HFFc6 (cell line): ENCODE data around the gene PICK1. TPM values are rescaled to one million over a fixed set of nuclear protein-coding genes. Genes with fewer than 3 reads are reported as not detected.

ENCODE experiments used
- DNase-seq: peaks from one replicate; pipeline ENCODE4 v3.0.0-alpha.2; 2018
- H3K27ac Mint-ChIP-seq: 2 replicates; pipeline ENCODE4 v1.8.0; 2020; ENCODE audit warnings: mild to moderate bottlenecking, mixed read lengths
- H3K27me3 Mint-ChIP-seq: 2 replicates; pipeline ENCODE4 v1.8.0; 2021; ENCODE audit warnings: mild to moderate bottlenecking, moderate library complexity, mixed read lengths; ENCODE audit not compliant: insufficient read depth
- H3K36me3 Mint-ChIP-seq: 2 replicates; pipeline ENCODE4 v1.8.0; 2021; ENCODE audit warnings: low read depth, mixed read lengths
- H3K4me1 Mint-ChIP-seq: 2 replicates; pipeline ENCODE4 v1.8.0; 2020; ENCODE audit warnings: low read depth, mixed read lengths
- H3K4me3 Mint-ChIP-seq: 2 replicates; pipeline ENCODE4 v1.8.0; 2020; ENCODE audit warnings: mild to moderate bottlenecking, moderate library complexity, mixed read lengths
- H3K9me3 Mint-ChIP-seq: 2 replicates; pipeline ENCODE4 v1.8.0; 2020; ENCODE audit warnings: mild to moderate bottlenecking, mixed read lengths
- total RNA-seq, 6 experiments: library from RNA; stranded (reverse); fragmentation: NEBNext Ultra II Directional; extraction: Animal tissue kit (Norgen Biotek cat#: 25700); gene quantifications; 2 replicates in 1 of 6; 3 replicates in 5 of 6; pipeline ENCODE4 v1.2.3, GENCODE V29; 2021
- TF ChIP-seq, protein P1 (sequence below): fragments of 200-600 bp; sonication (generic); IDR thresholded peaks from 2 replicates; pipeline ENCODE4 v1.5.0; 2021; ENCODE audit warnings: antibody characterized with exemption, mild to moderate bottlenecking

The PICK1 gene
- total RNA-seq, 6 experiments from 2014 or later, result 7.0 to 10.0 (median 7.7) TPM

DNA sequence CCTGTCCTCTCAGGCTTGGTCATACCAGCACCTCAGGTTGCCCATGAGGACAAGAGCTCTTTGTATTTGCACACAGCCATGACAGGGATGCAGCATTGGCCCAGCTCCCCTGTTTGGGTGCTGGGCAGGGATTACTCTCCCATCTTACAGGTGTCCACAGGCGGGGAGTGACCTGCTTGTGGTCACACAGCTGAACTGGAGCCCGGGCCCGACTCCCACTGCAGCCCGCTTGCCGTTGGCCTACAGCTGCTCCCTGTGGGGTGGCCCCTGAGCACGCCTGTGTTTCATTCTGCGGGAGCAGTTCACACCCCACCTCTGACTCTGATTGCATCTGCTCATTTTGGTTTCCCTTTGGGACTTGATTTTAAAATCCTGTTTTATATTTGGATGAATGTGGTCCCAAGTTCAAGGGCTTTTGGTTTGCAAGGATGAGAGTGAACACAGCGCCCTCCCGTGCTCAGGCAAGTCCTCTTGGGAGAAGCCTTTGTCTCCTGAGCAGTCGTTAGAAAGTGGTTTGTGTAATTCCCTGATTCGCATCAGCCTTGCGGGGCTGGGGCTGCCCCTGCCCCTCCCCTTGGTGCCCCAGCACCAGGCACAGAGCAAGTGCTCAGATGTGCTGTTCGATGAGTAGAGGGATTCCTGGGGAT, 9.3 kb downstream of the PICK1 start:
- H3K27ac Mint-ChIP-seq, result no peak overlapping the region
- DNase-seq, result no peak
- TF ChIP-seq, protein P1, sequence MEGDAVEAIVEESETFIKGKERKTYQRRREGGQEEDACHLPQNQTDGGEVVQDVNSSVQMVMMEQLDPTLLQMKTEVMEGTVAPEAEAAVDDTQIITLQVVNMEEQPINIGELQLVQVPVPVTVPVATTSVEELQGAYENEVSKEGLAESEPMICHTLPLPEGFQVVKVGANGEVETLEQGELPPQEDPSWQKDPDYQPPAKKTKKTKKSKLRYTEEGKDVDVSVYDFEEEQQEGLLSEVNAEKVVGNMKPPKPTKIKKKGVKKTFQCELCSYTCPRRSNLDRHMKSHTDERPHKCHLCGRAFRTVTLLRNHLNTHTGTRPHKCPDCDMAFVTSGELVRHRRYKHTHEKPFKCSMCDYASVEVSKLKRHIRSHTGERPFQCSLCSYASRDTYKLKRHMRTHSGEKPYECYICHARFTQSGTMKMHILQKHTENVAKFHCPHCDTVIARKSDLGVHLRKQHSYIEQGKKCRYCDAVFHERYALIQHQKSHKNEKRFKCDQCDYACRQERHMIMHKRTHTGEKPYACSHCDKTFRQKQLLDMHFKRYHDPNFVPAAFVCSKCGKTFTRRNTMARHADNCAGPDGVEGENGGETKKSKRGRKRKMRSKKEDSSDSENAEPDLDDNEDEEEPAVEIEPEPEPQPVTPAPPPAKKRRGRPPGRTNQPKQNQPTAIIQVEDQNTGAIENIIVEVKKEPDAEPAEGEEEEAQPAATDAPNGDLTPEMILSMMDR, result peak; percentile 22
- H3K27me3 Mint-ChIP-seq, result no peaks in the 10 kb centered on the region; the same call in none of the 2 replicates
- no peaks in the 10 kb centered on the region for H3K36me3 Mint-ChIP-seq
- H3K4me3 Mint-ChIP-seq, result no peak overlapping the region
- no peaks in the 10 kb centered on the region for H3K4me1 Mint-ChIP-seq
- H3K9me3 Mint-ChIP-seq, result no peaks in the 10 kb centered on the region

DNA sequence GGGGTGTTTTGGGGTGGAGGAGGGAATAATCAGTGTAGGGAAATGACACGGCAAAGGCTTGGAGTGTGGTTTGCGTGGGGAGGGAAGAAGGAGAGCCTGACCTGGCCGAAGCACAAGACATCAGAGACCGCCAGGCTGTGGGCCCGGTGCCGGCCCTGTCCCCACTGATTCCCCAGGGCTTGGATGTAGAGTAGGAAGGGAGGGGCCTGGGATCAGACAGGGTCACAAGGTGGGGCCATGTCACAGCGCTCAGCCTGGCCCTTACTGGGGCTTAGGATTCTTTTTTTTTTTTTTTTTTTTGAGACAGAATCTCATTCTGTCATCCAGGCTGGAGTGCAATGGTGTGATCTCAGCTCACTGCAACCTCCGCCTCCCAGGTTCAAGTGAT, 9.8 kb downstream of the PICK1 start:
- DNase-seq, result no peak
- TF ChIP-seq, protein P1, result no peak
- H3K4me1 Mint-ChIP-seq, result no peaks in the 10 kb centered on the region
- H3K27me3 Mint-ChIP-seq, result no peaks in the 10 kb centered on the region; the same call in 1 of the 2 replicates
- no peak overlapping the region for H3K27ac Mint-ChIP-seq
- H3K9me3 Mint-ChIP-seq, result no peaks in the 10 kb centered on the region
- H3K4me3 Mint-ChIP-seq, result no peak overlapping the region
- H3K36me3 Mint-ChIP-seq, result no peaks in the 10 kb centered on the region

DNA sequence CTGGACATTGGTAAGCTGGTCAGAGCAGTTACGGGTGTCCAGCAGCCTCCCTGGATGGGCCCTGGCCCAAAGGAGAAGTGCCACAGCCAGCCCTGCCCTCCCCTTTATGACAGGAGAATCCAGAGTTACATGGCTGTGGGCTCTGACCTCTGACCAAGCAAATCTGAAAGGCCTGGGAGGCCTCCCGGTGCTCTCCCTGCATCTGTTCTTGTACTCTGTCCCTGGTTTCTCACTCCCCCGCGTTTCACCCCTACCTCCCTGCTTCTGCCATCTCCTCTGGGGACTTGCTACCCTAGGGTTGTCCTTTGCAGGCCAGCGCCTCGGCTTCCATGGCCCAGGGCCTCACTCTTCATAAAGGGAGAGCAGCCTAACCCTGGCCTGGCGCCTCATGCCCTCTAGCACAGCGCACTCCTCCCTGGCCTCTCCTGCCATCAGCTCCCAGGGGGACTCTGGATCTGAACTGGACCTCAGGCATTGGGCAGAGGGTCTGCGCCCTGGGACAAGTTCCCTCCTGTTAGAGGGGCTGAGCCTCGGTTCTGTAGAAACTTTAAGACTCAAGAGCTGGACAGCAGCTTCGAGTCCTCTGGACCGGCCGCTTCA, 10.7 kb downstream of the PICK1 start:
- Mint-ChIP-seq H3K9me3 (no peaks in the 10 kb centered on the region), H3K36me3 (no peaks in the 10 kb centered on the region), H3K27me3 (no peaks in the 10 kb centered on the region; the same call in none of the 2 replicates), H3K4me1 (no peaks in the 10 kb centered on the region), H3K27ac (no peak overlapping the region), H3K4me3 (no peak overlapping the region)
- no peak for DNase-seq
- TF ChIP-seq, protein P1, result no peak

DNA sequence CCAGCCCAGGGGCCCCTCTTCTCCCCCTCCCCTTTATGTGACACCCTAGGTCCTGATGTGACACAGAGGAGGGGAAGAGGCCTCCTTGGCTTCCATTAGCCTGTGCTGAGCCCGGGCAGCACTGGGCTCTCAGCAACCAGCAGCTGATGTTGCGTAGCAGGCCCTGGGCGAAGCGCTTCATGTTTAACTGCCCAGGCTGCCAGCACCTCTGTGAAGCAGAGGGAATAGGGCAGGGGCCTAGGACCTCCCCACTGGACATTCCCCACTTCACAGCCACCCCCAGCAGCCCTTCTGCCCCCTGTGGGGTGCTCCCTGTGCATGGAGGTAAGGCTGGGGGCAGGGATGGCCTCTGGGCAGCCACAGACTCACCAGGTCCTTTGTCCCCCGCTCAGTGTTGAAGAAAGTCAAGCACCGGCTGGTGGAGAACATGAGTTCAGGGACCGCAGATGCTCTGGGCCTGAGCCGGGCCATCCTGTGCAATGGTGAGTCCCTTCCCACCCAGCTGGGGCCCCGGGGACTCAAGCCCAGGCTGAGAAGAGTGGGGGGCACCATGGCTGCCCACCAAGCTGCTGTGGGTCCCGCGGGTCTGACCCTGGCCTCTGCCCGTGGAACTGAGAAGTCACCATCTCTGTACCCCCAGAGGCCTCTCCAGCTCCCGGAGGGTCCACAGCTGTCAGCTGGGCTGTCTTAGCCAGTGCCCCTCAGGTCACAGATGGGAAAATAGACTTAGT, 11.6 kb downstream of the PICK1 start:
- Mint-ChIP-seq H3K4me3 (no peak overlapping the region), H3K27ac (no peak overlapping the region), H3K27me3 (no peaks in the 10 kb centered on the region; the same call in none of the 2 replicates), H3K36me3 (no peaks in the 10 kb centered on the region), H3K9me3 (no peaks in the 10 kb centered on the region), H3K4me1 (no peaks in the 10 kb centered on the region)
- TF ChIP-seq, protein P1, result no peak
- no peak for DNase-seq

DNA sequence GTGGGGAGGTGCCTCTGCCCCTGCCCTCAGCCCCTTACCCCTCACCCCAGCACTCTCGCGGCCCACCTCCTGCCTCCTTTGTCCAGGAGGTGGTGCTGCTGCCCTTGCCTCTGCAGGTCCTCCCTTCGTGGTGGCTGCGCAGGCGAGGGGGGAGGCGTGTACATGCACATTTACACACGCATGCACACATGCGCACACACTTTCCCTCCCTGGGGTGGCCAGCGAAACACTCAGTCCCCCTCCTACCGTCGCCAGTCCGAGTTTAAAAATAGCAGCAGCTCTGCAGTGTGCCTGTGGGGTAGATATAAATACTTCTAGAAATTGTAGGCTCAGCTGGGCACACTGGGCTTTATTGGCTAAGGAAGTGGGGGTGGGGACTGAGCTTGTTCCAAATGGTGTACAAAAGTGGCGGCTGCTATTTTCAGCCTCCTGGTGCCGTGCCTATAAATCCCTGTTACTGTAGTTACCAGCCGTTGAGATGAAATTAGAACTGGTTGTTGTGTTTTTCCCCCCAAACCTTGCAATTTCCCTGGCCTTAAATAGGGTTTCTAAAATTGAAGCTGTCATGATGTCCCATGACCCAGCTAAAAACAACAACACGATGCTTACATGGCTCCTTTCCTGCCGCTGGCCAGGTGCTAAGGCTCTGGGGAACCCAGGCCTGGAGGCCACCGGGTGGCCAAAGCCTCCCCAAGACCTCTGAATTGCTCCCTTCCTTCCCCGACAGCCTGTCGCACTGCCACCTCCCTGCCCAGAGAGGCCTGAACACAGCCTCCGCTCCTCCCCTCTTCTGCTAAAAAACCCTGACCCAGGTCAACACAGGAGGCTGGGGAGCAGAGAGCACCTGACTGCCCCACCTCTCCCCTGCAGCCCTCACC, 12.4 kb downstream of the PICK1 start:
- Mint-ChIP-seq H3K4me1 (no peaks in the 10 kb centered on the region), H3K27ac (no peak overlapping the region), H3K27me3 (no peaks in the 10 kb centered on the region; the same call in none of the 2 replicates), H3K4me3 (no peak overlapping the region; the same call in 1 of the 2 replicates), H3K9me3 (no peaks in the 10 kb centered on the region), H3K36me3 (no peaks in the 10 kb centered on the region)
- TF ChIP-seq, protein P1, result peak; percentile 71
- DNase-seq, result peak; percentile 7
